GM21367 (cell line): ENCODE results near the gene ZNF784.

ENCODE experiments used
- ATAC-seq: cut with Tn5 transposase; IDR thresholded peaks from one replicate; pipeline ENCODE4 v1.9.1; 2021; ENCODE audit not compliant: unreplicated experiment

The ZNF784 gene, protein sequence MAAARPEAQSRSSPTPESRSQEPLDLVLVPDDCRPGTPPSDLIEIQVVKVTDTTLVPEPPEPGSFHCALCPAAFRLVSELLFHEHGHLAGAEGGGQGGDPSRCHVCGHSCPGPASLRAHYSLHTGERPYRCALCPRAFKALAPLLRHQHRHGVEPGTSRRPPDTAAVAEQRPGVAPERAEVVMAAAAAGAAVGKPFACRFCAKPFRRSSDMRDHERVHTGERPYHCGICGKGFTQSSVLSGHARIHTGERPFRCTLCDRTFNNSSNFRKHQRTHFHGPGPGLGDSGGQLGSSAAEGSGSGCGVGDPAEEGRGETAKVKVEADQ

DNA sequence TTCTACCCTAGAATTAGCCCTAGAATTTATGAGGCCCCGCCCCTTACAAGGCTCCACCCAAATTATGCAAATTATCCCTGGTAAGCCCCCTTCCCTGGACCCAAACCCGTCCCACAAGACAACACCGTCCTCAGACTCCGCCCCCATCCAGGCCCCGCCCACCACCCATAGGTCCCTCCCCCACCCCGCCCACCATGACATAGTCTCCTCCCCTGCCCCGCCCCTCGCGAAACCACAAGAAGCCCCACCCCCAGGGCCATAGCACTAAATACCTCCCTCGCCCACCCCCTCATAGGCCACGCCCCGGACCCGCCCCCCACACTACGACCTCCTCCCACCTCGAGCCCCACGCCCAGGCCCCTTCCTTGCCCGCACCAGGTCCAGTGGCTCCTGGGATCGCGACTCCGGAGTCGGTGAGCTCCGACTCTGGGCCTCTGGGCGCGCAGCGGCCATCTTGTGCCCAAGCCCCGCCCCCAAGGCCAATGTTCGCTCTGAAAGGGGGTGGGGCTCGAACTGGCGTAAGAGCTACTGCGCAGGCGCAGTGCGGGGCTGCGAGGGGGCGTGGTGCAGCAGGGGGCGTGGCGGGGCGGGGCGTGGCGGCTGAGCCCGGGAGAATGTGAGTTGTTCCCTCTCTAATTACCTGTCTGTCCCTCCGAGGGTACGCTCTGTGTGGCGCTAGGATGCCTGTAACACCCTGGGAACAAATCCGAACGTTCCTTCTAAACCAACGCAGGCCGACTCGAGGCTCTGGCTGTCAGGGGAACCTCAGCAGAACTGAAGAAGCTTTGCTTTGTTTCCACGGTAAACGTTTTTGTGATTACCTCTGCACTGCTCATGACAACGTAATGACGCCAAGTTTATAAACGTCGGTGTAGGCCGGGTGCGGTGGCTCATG lies at the start of gene ZNF784:
Gene ZNF784, minus strand, starts transcription at position 458 of the 895 bp plus-strand sequence. Its CDS starts 5 bp downstream, at position 453.
- peak; percentile 43 for ATAC-seq

DNA sequence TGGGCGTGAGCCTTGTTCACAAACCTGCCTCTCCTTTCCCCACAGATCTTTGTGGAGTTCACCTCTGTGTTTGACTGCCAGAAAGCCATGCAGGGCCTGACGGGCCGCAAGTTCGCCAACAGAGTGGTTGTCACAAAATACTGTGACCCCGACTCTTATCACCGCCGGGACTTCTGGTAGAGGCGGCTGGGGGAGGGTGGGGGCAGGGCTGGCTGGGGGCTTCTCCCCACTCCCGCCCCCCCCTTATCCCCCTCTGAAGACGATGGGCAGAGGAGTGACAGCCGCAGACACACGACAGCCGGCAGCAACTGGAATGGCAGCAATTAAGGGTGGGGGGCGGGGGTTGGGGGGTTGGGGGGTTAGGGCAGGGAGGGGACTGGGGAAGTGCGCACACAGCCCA lies 49.5 kb upstream of the ZNF784 start:
- ATAC-seq: no peak

DNA sequence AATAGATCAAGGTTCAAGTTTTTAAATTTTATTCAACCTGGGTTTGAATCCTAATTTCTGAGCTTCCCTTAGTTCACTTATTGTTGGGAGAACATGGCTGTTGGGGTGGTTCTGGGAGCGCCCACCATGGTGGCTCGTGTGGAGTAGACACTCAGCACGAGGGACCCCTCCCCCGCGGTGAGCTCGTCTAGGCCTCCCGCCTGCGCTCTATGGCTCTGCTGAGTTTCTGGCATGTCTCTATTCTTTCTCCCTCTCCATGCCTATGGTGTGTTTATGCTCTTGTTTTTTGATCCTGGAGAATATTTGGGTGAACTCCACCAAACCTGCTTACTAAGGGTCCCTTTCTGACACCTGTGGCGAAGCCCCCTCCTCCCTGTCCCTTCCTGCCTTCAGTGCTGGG lies 49.1 kb upstream of the ZNF784 start:
- ATAC-seq: no peak

DNA sequence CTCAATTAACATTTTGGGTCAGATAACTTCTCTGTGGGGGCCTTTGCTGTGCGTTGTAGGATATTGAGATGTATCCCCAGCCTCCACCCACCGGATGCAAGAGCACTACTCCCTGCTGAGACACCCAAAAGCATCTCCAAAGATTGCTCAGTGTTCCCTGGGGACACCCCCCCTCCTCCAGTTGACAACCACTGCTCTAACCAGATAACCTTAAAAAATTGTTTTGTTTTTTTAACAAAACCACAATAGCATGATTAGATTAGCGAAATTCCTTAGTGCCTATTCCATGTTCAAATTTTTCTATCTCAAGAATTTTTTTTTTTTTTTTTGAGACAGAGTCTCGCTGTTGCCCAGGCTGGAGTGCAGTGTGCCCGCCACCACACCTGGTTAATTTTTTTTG lies 48.1 kb upstream of the ZNF784 start:
- ATAC-seq: no peak

DNA sequence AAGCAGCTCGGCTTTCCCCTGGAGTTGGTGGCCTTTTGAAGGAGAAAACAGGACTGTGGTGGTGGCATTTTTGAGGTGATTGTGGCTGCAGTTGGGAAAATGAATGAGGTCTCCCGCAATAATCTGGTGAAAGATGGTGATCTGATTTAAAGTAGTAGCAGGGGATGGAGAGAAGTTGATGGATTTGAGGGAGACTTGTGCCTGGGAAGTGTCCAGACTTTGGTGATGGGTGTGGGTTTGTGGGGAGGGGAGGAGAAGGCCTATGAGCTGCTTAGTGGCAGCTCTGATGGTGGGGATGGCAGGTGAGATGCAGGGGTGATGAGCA lies 46.6 kb upstream of the ZNF784 start:
- ATAC-seq: no peak

DNA sequence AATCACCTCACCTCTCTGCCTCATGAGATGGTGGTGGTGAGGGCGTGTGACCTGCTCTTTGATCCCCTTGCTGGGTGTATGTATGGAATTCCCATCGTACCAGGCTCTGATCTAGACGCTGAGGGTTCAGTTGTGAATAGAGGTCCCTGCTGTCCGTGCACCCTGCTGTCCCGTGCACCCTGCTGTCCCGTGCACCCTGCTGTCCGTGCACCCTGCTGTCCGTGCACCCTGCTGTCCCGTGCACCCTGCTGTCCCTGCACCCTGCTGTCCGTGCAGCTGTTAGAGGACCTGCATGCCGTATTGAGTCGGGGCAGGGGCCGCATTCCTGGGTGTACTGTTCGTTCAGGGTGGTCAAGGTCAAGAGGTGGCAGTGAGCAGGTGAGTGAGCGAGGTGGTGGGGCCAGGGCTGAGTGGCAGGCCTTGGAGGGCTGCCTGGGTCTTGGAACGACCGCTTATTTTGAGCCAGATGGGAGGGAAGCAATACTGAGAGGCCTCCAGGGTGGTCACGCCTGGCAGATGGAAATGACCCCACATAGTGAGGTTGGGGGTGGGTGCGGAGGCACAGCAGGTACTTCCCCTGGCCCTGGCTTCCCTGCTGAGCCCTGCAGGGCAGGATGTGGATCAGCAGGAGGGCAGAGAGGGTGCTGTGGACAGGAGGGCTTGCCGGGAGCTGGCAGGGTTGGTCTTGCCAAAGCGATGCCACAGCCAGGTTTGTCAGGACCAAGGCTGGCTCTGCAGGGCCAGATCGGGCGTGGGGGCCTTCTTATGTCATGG lies 46.1 kb upstream of the ZNF784 start:
- no peak for ATAC-seq

DNA sequence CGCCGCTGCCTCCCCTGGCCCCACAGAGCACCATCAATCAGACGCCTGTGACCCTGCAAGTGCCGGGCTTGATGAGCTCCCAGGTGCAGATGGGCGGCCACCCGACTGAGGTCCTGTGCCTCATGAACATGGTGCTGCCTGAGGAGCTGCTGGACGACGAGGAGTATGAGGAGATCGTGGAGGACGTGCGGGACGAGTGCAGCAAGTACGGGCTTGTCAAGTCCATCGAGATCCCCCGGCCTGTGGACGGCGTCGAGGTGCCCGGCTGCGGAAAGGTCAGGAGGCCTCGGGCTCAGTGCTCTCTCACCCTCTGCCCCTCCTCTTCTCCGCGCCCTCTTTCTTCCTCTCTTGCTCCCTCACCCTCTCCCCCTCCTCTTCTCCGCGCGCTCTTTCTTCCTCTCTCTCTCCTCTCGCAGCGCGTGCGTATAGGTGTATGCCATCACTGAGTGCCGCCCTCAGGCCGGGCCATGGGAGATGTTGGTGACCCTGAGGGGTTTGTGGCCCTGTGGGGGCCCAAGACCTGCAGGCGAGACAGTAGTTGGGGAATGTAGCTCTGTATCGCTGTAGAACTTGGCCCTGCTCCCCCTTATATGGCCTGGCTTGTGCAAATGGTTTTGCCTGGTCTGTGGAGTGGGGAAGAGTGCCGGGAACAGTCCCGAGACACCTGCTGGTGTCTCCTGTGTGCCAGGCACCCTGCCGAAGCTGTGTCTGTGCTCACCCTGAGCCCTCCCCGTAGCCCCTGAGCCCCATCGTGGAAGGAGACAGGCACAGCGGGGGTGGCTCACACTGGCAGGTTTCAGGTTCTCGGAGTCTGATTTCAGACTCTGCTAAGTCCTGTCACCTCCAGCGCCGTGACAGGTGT lies 45.3 kb upstream of the ZNF784 start:
- ATAC-seq: no peak

DNA sequence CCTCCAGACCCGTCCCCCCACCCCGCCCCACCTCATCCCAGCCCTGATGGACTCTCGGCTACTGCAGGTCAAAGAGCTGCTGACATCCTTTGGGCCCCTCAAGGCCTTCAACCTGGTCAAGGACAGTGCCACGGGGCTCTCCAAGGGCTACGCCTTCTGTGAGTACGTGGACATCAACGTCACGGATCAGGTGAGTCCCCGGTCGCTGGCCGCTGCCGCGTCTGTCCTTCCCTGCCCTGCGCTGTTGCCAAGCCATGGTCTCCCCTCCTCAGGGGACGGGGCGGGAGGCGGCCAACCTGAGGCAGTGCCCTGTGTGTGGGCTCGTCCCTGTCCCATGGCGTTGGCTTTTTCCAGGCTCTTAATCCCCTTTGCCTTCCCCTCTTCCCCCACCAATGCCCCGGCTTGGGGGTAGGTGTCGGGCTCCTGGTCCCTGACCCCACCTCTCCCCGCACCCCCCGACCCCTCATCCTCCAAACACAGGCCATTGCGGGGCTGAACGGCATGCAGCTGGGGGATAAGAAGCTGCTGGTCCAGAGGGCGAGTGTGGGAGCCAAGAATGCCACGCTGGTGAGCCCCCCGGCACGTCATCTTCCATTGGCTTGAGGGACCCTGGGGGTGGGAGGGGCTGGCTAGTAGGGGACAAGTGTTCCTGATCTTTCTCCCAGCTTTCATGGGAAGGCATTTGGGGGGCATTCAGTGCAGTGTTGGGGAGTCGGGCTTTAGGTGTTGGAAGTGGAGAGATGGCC lies 44.4 kb upstream of the ZNF784 start:
- ATAC-seq: no peak

DNA sequence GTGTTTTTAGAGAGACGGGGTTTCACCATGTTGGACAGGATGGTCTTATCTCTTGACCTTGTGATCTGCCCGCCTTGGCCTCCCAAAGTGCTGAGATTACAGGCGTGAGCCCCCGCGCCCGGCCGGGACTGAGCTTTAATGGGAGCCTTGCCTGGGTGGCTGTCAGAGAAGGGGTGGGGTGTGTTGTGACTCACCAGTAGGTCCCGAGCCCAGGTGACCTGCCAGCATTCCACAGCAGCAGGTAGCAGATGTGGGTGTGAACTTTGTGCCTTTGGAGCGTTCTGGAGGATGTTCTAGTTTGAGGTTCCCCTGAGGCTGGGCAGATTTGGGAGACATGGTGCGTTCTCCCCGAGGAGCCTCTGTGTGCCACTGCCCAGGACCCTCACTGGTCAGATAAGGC lies 43.6 kb upstream of the ZNF784 start:
- ATAC-seq: no peak

DNA sequence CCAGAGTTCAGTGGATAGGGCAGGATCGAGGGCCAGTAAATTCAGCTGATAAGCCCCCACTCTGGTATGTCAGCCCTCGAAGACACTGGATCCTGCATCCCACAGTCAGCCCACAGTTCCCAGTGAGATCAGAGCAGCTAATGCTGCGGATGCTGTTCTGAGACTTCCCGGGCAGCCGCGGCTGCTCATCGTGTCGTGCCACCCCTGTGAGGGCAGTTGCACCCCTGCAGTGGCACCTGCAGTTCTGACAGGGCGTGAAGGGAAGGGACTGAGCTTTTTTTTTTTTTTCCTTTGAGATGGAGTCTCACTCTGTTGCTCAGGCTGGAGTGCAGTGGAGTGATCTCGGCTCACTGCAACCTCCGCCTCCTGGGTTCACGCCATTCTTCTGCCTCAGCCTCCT lies 43.1 kb upstream of the ZNF784 start:
- no peak for ATAC-seq

DNA sequence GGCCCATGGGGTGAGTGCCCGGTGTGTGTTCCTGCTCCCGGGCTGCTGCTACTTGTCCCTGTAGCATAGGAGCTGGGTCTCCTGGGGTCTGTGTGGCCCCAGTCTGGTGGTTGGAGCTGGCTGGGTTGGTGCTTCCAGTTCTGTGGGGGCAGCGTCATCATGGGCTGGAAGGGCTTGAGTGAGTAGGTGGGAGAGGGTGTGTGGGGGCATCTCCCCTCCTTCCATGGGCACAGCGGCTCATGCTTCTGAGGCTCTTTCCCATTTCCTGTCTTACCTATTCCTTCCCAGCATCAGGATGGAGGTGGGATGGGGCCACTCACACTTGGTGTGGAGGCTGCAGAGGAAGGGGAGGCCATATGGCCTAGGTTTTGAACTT lies 42.6 kb upstream of the ZNF784 start:
- ATAC-seq: no peak

DNA sequence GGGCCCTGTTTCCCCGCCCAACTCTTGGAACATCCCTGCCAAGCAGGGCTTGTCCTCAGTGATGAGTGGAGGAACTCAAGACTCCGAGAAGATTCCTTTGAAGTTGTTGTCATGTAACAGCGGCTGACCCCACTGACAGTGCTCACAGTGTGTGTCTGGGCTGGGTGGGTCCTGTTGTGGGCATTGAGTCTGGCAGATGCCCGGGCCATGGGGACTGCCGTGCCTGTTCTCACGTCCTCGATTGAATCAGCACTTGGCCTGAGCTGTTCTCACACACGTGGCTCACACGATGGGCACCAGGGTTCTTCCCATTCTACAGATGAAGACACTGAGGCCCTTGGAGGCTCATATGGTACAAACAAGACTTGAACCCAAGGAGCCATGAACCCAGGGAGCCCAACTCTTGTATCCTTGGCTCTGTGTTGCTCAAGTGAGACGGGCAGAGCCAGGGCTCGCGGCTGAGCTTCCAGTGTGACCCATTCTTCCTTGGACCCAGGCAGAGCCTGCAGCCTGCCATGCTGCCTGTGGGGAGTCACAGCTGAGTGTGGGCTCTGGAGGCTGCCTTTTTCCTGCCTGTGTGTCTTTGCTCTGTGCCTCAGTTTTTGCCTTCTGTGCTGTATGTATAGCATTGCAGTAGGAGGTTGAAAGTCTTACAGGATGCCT lies 42.1 kb upstream of the ZNF784 start:
- ATAC-seq: no peak

DNA sequence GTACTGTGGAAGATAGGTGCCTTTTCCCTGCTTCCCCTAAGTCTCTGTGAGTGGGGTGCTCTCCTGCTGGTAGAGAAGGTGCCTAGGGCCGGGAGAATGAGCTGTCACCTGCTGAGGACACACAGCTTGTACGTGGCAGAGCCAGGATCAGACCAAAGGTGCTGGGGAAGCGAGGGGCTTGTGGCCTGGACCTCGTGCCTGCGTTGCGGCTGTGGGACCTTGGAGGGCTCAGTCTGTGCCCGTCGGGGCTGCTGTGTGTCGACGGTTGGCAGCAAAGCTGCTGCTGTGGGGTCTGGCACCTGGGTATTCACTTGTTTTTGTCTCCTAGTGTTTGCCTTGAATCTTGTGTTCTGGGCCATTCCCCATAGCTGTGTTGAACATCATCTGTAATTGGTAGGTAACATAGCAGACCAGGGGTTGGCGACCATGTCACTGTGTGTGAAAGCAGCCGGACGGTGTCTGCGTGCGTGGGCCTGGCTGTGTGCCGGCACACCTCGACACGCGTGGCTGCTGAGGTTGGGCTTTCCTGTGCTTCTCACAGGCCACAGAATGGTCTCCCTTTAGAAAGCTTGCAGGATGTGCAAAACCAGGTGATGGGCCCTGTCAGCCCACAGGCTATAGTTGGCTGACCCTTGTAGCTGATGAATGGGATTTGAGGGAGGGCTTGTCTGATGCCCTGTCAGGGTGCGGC lies 39.6 kb upstream of the ZNF784 start:
- ATAC-seq: no peak

DNA sequence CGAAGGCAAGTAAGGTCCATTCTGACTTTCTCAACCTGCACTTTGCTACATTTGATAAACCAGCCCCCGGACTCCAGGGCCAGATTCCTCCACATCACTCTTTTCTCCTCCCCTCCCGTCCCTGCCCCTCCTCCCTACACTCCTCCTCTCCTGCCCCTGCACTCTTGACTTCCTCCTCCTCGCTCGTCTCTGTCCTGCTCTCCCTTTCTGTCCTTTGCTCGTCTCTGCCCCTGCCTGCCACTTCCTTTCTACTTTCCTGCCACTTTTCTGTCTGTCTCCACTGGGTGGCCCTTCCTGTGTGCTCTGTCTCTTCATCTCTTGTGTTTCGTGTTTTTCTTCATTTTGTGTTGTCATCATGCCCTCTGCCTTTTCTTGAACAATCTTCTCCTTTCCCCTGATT lies 37.5 kb upstream of the ZNF784 start:
- ATAC-seq: no peak

DNA sequence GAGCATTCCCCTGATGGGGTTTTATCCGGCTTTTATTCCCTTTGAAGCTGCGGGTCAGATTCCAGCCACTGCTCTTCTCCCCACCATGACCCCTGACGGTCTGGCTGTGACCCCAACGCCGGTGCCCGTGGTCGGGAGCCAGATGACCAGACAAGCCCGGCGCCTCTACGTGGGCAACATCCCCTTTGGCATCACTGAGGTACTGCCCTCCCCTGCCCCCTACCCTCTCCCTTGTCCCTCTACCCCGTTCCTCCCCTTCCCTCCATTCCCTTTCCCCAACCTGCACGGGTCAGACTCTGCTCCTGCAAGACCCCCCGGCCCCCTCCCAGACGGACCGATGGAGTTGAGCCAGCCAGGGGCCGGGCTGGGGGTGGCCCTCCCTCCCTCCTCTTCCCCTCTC lies 36.6 kb upstream of the ZNF784 start:
- ATAC-seq: no peak

DNA sequence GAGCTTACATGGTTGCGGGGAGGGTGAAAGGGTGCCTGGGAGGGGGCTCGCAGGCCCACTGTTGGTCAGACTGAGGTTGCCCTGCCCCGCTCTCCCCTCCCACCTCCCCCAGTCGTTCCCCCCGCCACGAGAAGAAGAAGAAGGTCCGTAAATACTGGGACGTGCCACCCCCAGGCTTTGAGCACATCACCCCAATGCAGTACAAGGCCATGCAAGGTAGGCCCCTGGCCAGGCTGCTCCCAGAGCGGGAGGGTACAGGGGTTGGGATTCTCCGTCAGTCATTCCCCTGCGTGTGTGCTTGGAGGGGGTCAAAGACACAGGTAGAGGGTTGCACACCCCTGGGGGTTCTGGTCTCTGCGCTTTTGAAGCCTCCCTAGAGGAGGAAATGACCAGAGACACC lies 36.0 kb upstream of the ZNF784 start:
- no peak for ATAC-seq

DNA sequence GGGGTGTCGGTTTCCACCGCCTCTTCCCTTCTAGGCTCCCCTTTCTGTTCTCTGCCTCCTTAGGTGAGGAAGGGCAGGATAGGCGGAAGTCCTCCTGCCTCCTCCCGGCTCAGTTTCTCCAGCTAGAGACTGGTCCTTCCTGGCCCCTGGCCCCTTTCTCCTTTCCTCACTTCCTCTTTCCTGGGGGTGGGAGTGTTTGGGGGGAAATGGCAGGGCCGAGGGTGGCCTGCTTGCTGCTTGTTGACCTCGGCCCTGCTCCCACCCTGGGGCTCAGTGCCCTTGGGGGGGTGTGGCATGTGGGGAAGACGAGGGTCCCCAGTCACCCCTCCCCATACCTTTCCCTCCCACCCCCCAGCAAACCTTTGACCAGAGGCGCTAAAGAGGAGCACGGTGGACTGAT lies 35.5 kb upstream of the ZNF784 start:
- ATAC-seq: no peak

DNA sequence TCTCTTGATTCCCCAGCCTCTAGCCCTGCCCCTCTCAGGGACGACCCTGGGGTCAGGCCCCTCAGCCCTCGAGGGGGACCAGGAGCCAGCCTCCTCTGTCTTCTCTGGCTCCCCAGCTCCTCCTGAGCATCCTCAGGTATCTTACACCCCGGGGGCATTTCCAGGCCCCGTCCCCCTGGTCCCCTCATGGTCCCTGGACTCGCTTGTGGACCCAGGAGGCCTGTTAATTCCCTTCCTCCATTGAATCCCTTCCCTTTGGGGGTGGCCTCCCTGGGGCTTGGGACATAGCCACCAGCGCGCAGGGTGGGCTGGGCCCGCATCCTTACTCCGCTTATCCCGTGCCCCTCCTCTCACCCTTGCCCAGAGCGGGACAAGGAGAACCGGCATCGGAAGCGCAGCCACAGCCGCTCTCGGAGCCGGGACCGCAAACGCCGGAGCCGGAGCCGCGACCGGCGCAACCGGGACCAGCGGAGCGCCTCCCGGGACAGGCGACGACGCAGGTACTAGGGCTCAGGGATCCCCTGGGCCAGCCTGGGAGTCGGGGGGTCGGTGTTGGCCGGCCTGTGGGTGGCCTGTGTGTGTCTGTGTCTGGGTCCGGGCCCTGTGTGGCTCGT lies 34.6 kb upstream of the ZNF784 start:
- no peak for ATAC-seq
